22Rv1 (cell line): ENCODE data around the gene EIF2D.

Experiments
- ZFX ChIP-seq: fragments of 450-650 bp; IDR thresholded peaks from 2 replicates; pipeline ENCODE4 v1.6.1; 2017; ENCODE audit warnings: antibody characterized with exemption, borderline replicate concordance
- TF ChIP-seq, protein P1 (sequence below): fragments of 450-650 bp; IDR thresholded peaks from 2 replicates; pipeline ENCODE4 v1.5.1; 2017; ENCODE audit warnings: mild to moderate bottlenecking

DNA sequence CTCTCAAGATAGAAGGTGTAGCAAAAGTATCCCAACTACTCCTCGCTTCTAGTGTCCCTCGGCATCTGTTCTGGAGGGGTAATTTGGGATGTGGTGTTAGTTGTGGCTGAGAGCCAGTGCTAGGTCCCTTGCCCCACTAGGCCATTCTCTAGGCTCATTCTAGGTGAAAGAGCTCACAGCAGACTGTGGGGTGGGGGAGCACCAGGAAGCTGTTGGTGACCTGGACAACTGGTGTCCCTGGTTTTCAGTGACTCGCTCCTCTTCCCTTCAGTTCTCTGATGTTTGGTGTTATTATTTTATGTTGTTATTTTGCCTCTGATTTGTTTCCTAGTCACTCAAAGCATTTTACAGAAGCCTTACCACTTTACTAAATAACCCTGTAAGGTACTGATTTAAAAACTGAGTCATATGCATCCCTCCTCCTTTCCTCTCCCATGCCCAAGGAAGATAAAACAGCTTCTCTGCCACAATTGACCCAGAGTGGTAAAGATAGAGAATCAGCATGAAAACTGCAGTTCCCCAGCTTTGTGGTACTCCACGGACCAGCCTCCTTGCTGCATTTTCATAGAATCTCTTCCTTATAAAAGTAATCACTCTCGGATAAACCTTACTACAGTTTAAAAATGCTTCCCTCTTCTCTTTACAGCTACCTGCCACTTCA, 37.1 kb upstream of the EIF2D start:
- TF ChIP-seq, protein P1, sequence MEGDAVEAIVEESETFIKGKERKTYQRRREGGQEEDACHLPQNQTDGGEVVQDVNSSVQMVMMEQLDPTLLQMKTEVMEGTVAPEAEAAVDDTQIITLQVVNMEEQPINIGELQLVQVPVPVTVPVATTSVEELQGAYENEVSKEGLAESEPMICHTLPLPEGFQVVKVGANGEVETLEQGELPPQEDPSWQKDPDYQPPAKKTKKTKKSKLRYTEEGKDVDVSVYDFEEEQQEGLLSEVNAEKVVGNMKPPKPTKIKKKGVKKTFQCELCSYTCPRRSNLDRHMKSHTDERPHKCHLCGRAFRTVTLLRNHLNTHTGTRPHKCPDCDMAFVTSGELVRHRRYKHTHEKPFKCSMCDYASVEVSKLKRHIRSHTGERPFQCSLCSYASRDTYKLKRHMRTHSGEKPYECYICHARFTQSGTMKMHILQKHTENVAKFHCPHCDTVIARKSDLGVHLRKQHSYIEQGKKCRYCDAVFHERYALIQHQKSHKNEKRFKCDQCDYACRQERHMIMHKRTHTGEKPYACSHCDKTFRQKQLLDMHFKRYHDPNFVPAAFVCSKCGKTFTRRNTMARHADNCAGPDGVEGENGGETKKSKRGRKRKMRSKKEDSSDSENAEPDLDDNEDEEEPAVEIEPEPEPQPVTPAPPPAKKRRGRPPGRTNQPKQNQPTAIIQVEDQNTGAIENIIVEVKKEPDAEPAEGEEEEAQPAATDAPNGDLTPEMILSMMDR, result no peak
- no peak for TF ChIP-seq ZFX
